HepG2 (cell line): ENCODE measurements around the gene PRR11. TPM values are rescaled to one million over a fixed set of nuclear protein-coding genes. Genes with fewer than 3 reads are reported as not detected.

Experiments used
- CCDC6 ChIP-seq: sonication (generic); formaldehyde crosslinking; IDR thresholded peaks from 2 replicates; pipeline ENCODE4 v1.8.1; 2022; ENCODE audit warnings: mild to moderate bottlenecking, missing genetic modification reagents, moderate library complexity
- MED1 ChIP-seq: sonication (generic); formaldehyde crosslinking; IDR thresholded peaks from 2 replicates; pipeline ENCODE4 v1.4.0; 2020; ENCODE audit warnings: missing genetic modification reagents
- TBX2 ChIP-seq: sonication (generic); formaldehyde crosslinking; IDR thresholded peaks from 2 replicates; pipeline ENCODE4 v1.5.0; 2020; ENCODE audit warnings: missing genetic modification reagents, mild to moderate bottlenecking, borderline replicate concordance
- U2AF1 ChIP-seq: fragments of 200-400 bp; formaldehyde crosslinking; optimal IDR thresholded peaks from 2 replicates; pipeline ENCODE3; 2017; ENCODE audit warnings: mild to moderate bottlenecking, low read depth, low read length
- ZFX ChIP-seq: sonication (generic); formaldehyde crosslinking; IDR thresholded peaks from 2 replicates; pipeline ENCODE4 v1.4.0; 2020; ENCODE audit warnings: mild to moderate bottlenecking, low read depth, missing genetic modification reagents, moderate library complexity
- ZSCAN9 ChIP-seq: IDR thresholded peaks from 2 replicates; pipeline ENCODE4 v1.6.1; 2016; ENCODE audit warnings: borderline replicate concordance
- polyA plus RNA-seq, 8 experiments: library from polyadenylated mRNA; depleted of rRNA in 3 of 8; stranded (reverse) in 7 of 8; unstranded in 1 of 8; fragments of >200 nt; fragmentation: Illumina TruSeq in 4 of 8; extraction: Trizol in 4 of 8; gene quantifications; 2 replicates each; pipeline versions ENCODE4 v1.2.1 to v1.2.3, GENCODE V29; 2011 to 2016; ENCODE audit warnings: low read depth in 4 of 8, missing spikeins in 1 of 8, mixed read lengths in 1 of 8; ENCODE audit not compliant: insufficient read depth in 1 of 8
- total RNA-seq, 5 experiments: library from RNA; depleted of rRNA; stranded (reverse); fragments of >200 nt; fragmentation: Illumina TruSeq; extraction: Trizol; gene quantifications; 2 replicates each; pipeline ENCODE4 v1.2.3, GENCODE V29; 2016; ENCODE audit warnings: low read depth in 1 of 5
- TF ChIP-seq, protein P1 (sequence below): sonication (generic); formaldehyde crosslinking; IDR thresholded peaks from 2 replicates; pipeline ENCODE4 v1.4.0; 2020; ENCODE audit warnings: missing genetic modification reagents, borderline replicate concordance
- TF ChIP-seq, protein P2 (sequence below): sonication (generic); formaldehyde crosslinking; IDR thresholded peaks from 2 replicates; pipeline ENCODE4 v1.4.0; 2020; ENCODE audit warnings: missing genetic modification reagents, borderline replicate concordance
- TF ChIP-seq, protein P3 (sequence below): fragments of 450-650 bp; IDR thresholded peaks from 2 replicates; pipeline ENCODE4 v1.6.1; 2017; ENCODE audit warnings: mild to moderate bottlenecking
- TF ChIP-seq, protein P4 (sequence below): IDR thresholded peaks from 2 replicates; pipeline ENCODE4 v1.6.1; 2016; ENCODE audit warnings: missing compliant biosample characterization, missing genetic modification reagents, borderline replicate concordance
- TF ChIP-seq, protein P5 (sequence below): sonication (generic); formaldehyde crosslinking; IDR thresholded peaks from 2 replicates; pipeline ENCODE4 v1.4.0; 2020; ENCODE audit warnings: missing genetic modification reagents

The PRR11 gene
- total and polyA plus RNA-seq, 2 of the 13 experiments (the other 11 are each of a cell fraction or from before 2014, with no cell fraction given): 35.7 to 39.2 TPM

DNA sequence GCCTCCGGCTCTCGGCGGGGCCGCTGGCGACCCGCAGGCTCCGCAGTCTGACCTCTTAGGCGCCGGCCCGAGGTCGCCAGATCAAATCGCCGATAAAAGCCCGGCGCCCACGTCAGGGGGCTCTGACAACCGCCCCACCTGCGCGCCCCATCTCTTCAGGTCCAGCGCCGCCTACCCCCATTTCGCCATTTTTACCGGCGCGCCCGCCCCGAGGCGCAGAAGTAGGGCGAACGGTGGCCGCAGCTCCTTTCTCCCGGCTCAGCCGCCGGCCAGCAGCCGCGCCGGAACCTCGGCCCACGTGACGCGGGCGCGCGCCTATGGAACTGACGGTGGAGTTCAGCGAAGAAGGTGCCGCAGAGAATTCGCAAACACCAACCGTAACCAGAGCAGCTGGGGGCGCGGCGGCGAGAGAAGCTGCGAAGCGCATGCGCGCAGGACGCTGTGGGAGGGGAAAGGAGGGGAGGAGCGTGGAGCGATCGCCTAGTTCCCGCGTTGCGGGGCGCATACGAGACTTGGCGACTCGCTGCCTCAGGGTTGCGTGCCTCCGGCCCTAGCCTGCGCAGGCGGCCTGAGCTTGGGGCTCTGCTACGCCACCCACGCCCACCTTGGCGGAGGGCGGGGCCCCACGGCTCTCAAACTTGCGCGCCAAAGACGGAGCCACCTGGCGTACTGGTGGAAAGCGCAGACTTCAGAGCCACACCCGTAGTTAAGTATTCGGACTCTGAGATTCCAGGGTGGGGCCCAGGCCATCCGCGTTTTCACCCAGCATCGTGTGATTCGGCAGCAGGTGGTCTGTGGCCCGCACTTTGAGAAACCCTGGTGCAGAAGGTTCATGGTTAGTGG, 48.9 kb upstream of the PRR11 start, which contains the start of gene TRIM37 (continued):
- TF ChIP-seq, protein P1, sequence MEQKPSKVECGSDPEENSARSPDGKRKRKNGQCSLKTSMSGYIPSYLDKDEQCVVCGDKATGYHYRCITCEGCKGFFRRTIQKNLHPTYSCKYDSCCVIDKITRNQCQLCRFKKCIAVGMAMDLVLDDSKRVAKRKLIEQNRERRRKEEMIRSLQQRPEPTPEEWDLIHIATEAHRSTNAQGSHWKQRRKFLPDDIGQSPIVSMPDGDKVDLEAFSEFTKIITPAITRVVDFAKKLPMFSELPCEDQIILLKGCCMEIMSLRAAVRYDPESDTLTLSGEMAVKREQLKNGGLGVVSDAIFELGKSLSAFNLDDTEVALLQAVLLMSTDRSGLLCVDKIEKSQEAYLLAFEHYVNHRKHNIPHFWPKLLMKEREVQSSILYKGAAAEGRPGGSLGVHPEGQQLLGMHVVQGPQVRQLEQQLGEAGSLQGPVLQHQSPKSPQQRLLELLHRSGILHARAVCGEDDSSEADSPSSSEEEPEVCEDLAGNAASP (CRISPR knock-in tag): no peak; the same call in 1 of the 2 replicates
- TF ChIP-seq MED1 (CRISPR knock-in tag): peak; percentile 80; the same call in 1 of the 2 replicates
- peak; percentile 66 for TF ChIP-seq U2AF1
- TF ChIP-seq, protein P2, sequence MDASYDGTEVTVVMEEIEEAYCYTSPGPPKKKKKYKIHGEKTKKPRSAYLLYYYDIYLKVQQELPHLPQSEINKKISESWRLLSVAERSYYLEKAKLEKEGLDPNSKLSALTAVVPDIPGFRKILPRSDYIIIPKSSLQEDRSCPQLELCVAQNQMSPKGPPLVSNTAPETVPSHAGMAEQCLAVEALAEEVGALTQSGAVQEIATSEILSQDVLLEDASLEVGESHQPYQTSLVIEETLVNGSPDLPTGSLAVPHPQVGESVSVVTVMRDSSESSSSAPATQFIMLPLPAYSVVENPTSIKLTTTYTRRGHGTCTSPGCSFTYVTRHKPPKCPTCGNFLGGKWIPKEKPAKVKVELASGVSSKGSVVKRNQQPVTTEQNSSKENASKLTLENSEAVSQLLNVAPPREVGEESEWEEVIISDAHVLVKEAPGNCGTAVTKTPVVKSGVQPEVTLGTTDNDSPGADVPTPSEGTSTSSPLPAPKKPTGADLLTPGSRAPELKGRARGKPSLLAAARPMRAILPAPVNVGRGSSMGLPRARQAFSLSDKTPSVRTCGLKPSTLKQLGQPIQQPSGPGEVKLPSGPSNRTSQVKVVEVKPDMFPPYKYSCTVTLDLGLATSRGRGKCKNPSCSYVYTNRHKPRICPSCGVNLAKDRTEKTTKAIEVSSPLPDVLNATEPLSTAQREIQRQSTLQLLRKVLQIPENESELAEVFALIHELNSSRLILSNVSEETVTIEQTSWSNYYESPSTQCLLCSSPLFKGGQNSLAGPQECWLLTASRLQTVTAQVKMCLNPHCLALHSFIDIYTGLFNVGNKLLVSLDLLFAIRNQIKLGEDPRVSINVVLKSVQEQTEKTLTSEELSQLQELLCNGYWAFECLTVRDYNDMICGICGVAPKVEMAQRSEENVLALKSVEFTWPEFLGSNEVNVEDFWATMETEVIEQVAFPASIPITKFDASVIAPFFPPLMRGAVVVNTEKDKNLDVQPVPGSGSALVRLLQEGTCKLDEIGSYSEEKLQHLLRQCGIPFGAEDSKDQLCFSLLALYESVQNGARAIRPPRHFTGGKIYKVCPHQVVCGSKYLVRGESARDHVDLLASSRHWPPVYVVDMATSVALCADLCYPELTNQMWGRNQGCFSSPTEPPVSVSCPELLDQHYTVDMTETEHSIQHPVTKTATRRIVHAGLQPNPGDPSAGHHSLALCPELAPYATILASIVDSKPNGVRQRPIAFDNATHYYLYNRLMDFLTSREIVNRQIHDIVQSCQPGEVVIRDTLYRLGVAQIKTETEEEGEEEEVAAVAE: no peak; the same call in 1 of the 2 replicates
- TF ChIP-seq CCDC6 (CRISPR knock-in tag): peak; percentile 91
- peak; percentile 94 for TF ChIP-seq TBX2
- peak; percentile 84 for TF ChIP-seq ZFX
- TF ChIP-seq ZSCAN9 (CRISPR knock-in tag): no peak
- TF ChIP-seq, protein P3, sequence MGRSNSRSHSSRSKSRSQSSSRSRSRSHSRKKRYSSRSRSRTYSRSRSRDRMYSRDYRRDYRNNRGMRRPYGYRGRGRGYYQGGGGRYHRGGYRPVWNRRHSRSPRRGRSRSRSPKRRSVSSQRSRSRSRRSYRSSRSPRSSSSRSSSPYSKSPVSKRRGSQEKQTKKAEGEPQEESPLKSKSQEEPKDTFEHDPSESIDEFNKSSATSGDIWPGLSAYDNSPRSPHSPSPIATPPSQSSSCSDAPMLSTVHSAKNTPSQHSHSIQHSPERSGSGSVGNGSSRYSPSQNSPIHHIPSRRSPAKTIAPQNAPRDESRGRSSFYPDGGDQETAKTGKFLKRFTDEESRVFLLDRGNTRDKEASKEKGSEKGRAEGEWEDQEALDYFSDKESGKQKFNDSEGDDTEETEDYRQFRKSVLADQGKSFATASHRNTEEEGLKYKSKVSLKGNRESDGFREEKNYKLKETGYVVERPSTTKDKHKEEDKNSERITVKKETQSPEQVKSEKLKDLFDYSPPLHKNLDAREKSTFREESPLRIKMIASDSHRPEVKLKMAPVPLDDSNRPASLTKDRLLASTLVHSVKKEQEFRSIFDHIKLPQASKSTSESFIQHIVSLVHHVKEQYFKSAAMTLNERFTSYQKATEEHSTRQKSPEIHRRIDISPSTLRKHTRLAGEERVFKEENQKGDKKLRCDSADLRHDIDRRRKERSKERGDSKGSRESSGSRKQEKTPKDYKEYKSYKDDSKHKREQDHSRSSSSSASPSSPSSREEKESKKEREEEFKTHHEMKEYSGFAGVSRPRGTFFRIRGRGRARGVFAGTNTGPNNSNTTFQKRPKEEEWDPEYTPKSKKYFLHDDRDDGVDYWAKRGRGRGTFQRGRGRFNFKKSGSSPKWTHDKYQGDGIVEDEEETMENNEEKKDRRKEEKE: no peak
- TF ChIP-seq, protein P4, sequence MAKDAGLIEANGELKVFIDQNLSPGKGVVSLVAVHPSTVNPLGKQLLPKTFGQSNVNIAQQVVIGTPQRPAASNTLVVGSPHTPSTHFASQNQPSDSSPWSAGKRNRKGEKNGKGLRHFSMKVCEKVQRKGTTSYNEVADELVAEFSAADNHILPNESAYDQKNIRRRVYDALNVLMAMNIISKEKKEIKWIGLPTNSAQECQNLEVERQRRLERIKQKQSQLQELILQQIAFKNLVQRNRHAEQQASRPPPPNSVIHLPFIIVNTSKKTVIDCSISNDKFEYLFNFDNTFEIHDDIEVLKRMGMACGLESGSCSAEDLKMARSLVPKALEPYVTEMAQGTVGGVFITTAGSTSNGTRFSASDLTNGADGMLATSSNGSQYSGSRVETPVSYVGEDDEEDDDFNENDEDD (CRISPR knock-in tag): peak; percentile 98
- TF ChIP-seq, protein P5, sequence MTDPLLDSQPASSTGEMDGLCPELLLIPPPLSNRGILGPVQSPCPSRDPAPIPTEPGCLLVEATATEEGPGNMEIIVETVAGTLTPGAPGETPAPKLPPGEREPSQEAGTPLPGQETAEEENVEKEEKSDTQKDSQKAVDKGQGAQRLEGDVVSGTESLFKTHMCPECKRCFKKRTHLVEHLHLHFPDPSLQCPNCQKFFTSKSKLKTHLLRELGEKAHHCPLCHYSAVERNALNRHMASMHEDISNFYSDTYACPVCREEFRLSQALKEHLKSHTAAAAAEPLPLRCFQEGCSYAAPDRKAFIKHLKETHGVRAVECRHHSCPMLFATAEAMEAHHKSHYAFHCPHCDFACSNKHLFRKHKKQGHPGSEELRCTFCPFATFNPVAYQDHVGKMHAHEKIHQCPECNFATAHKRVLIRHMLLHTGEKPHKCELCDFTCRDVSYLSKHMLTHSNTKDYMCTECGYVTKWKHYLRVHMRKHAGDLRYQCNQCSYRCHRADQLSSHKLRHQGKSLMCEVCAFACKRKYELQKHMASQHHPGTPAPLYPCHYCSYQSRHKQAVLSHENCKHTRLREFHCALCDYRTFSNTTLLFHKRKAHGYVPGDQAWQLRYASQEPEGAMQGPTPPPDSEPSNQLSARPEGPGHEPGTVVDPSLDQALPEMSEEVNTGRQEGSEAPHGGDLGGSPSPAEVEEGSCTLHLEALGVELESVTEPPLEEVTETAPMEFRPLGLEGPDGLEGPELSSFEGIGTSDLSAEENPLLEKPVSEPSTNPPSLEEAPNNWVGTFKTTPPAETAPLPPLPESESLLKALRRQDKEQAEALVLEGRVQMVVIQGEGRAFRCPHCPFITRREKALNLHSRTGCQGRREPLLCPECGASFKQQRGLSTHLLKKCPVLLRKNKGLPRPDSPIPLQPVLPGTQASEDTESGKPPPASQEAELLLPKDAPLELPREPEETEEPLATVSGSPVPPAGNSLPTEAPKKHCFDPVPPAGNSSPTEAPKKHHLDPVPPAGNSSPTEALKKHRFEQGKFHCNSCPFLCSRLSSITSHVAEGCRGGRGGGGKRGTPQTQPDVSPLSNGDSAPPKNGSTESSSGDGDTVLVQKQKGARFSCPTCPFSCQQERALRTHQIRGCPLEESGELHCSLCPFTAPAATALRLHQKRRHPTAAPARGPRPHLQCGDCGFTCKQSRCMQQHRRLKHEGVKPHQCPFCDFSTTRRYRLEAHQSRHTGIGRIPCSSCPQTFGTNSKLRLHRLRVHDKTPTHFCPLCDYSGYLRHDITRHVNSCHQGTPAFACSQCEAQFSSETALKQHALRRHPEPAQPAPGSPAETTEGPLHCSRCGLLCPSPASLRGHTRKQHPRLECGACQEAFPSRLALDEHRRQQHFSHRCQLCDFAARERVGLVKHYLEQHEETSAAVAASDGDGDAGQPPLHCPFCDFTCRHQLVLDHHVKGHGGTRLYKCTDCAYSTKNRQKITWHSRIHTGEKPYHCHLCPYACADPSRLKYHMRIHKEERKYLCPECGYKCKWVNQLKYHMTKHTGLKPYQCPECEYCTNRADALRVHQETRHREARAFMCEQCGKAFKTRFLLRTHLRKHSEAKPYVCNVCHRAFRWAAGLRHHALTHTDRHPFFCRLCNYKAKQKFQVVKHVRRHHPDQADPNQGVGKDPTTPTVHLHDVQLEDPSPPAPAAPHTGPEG: no peak
